Osteoblast (primary cell): ENCODE measurements around the gene OR7A5. TPM values are rescaled to one million over a fixed set of nuclear protein-coding genes. Genes with fewer than 3 reads are reported as not detected.

Experiments used
- DNase-seq: peaks from one replicate; pipeline ENCODE4 v3.0.0; 2011; ENCODE audit warnings: low spot score, mixed read lengths; ENCODE audit not compliant: insufficient read length; ENCODE audit errors: missing footprints
- H2AFZ ChIP-seq: 2 replicates; pipeline ENCODE4 v1.6.0; 2011; ENCODE audit warnings: mild to moderate bottlenecking, low read length
- H3K27ac ChIP-seq: 2 replicates; pipeline ENCODE4 v1.5.1; 2011; ENCODE audit warnings: mild to moderate bottlenecking, low read depth, low read length, moderate library complexity
- H3K27me3 ChIP-seq: 2 replicates; pipeline ENCODE4 v1.6.0; 2012; ENCODE audit warnings: mild to moderate bottlenecking, control low read depth, inconsistent platforms, low read length, moderate library complexity; ENCODE audit not compliant: insufficient read depth
- H3K36me3 ChIP-seq: 2 replicates; pipeline ENCODE4 v1.5.1; 2011; ENCODE audit warnings: mild to moderate bottlenecking, low read length, control low read depth, moderate library complexity; ENCODE audit not compliant: insufficient read depth
- H3K4me1 ChIP-seq: 2 replicates; pipeline ENCODE4 v1.5.1; 2011; ENCODE audit warnings: mild to moderate bottlenecking, low read length, control low read depth, moderate library complexity; ENCODE audit not compliant: insufficient read depth
- H3K4me2 ChIP-seq: 2 replicates; pipeline ENCODE4 v1.6.0; 2011; ENCODE audit warnings: mild to moderate bottlenecking, low read length; ENCODE audit not compliant: insufficient read depth
- H3K4me3 ChIP-seq: fragments of 200-600 bp; sonication (generic); 3 replicates; pipeline ENCODE4 v1.5.1; 2012; ENCODE audit warnings: mild to moderate bottlenecking, low read length, inconsistent platforms; ENCODE audit not compliant: insufficient read depth
- H3K79me2 ChIP-seq: 2 replicates; pipeline ENCODE4 v1.6.0; 2012; ENCODE audit warnings: mild to moderate bottlenecking, low read length, control low read depth, inconsistent platforms; ENCODE audit not compliant: insufficient read depth
- H3K9me3 ChIP-seq: 2 replicates; pipeline ENCODE4 v1.5.1; 2011; ENCODE audit warnings: low read depth, low read length, control low read depth
- H4K20me1 ChIP-seq: 2 replicates; pipeline ENCODE4 v1.6.0; 2012; ENCODE audit warnings: mild to moderate bottlenecking, low read length, control low read depth; ENCODE audit not compliant: insufficient read depth
- CTCF ChIP-seq: IDR thresholded peaks from 2 replicates; pipeline ENCODE4 v1.5.1; 2011; ENCODE audit warnings: mild to moderate bottlenecking, low read depth, low read length, moderate library complexity; ENCODE audit errors: extremely low read depth
- total RNA-seq: library from RNA; depleted of rRNA; stranded (reverse); fragments of >200 nt; gene quantifications from 2 replicates; pipeline ENCODE4 v1.2.3, GENCODE V29; 2012

Gene OR7A5
- total RNA-seq, 1 donor: not detected

DNA sequence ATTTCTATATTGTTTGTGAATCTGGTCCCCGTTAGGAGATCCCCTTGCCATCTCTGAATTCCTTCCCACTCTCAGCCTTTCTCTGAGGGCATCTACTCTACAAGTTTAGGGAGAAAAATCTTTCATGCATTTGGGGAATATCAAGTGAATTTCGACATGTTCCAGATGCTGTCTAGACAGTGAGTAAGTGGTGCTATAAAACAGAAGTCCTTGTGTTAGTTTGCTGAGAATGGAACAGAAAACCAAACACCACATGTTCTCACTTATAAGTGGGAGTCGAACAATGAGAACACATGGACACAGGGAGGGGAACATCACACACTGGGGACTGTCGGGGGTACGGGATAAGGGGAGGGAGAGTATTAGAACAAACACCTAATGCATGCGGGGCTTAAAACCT is 8.6 kb upstream of the OR7A5 start:
- Histone ChIP-seq H4K20me1 (no peaks in the 10 kb centered on the region), H3K27ac (no peak overlapping the region), H3K27me3 (no peaks in the 10 kb centered on the region), H3K36me3 (no peaks in the 10 kb centered on the region), H3K9me3 (no peaks in the 10 kb centered on the region), H3K4me2 (no peak overlapping the region), H3K4me3 (no peak overlapping the region), H3K79me2 (no peaks in the 10 kb centered on the region), H2AFZ (no peak overlapping the region), H3K4me1 (no peaks in the 10 kb centered on the region)
- DNase-seq: no peak
- TF ChIP-seq CTCF: no peak

DNA sequence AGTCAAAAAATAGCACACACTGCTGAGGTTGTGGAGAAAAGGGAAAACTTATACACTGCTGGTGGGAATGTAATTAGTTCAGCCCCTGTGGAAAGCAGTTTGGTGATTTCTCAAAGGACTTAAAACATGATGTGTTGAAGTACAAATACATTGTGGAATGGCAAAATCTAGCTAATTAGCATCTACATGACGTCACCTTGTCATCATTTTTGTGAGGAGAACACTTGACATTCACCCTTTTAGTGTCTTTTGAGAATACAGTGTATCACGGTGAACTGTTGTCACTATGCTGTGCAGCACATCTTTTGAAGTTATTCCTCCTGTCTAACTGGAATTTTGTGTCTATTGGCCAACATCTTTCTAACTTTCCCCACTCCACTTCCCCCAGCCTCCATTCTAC is 8.2 kb upstream of the OR7A5 start:
- Histone ChIP-seq H3K9me3 (no peaks in the 10 kb centered on the region), H4K20me1 (no peaks in the 10 kb centered on the region), H3K79me2 (no peaks in the 10 kb centered on the region), H3K36me3 (no peaks in the 10 kb centered on the region), H3K4me1 (no peaks in the 10 kb centered on the region), H3K4me2 (no peak overlapping the region), H2AFZ (no peak overlapping the region), H3K4me3 (no peak overlapping the region), H3K27ac (no peak overlapping the region), H3K27me3 (no peaks in the 10 kb centered on the region)
- TF ChIP-seq CTCF: no peak
- DNase-seq: no peak

GRCh38 chr19:14840206-14840605 is 5.2 kb upstream of the OR7A5 start:
- no peaks in the 10 kb centered on the region for H3K4me1 ChIP-seq
- no peaks in the 10 kb centered on the region for H3K36me3 ChIP-seq
- H3K9me3 ChIP-seq: no peaks in the 10 kb centered on the region
- H3K27me3 ChIP-seq: no peaks in the 10 kb centered on the region
- H3K79me2 ChIP-seq: no peaks in the 10 kb centered on the region
- H2AFZ ChIP-seq: no peak overlapping the region
- H4K20me1 ChIP-seq: no peaks in the 10 kb centered on the region
- H3K27ac ChIP-seq: no peak overlapping the region
- H3K4me3 ChIP-seq: no peak overlapping the region
- no peak for DNase-seq
- H3K4me2 ChIP-seq: no peak overlapping the region
- TF ChIP-seq CTCF: no peak

- TF ChIP-seq CTCF: no peak
- Histone ChIP-seq H2AFZ (no peak overlapping the region), H3K36me3 (no peaks in the 10 kb centered on the region), H3K27ac (no peak overlapping the region), H3K4me1 (no peaks in the 10 kb centered on the region), H3K27me3 (no peaks in the 10 kb centered on the region), H3K4me2 (no peak overlapping the region), H4K20me1 (no peaks in the 10 kb centered on the region), H3K9me3 (no peaks in the 10 kb centered on the region), H3K79me2 (no peaks in the 10 kb centered on the region), H3K4me3 (no peak overlapping the region)
- no peak for DNase-seq
Observed at GRCh38 chr19:14837391-14837790, 2.4 kb upstream of the OR7A5 start.
